PFSK-1 (cell line): Measurements from ENCODE around the gene JPT1.

ENCODE experiments used
- FOXP2 ChIP-seq: optimal IDR thresholded peaks from 2 replicates; pipeline ENCODE3; 2011; ENCODE audit warnings: borderline replicate concordance, control low read depth, inconsistent platforms; ENCODE audit not compliant: insufficient read depth; ENCODE audit errors: extremely low read length, extremely low read depth
- POLR2AphosphoS5 ChIP-seq: IDR thresholded peaks from 2 replicates; pipeline ENCODE4 v1.6.1; 2012; ENCODE audit warnings: low read depth, mild to moderate bottlenecking, control low read depth, low read length, moderate library complexity
- REST ChIP-seq, 2 experiments: IDR thresholded peaks; 2 replicates each; pipeline versions ENCODE4 v1.6.1 to v1.8.0; 2011 to 2012; ENCODE audit warnings: low read depth in 2 of 2, low read length in 2 of 2, control low read depth in 1 of 2, inconsistent platforms in 1 of 2, mild to moderate bottlenecking in 1 of 2, moderate library complexity in 1 of 2; ENCODE audit not compliant: insufficient read depth in 1 of 2
- SIN3A ChIP-seq: IDR thresholded peaks from 2 replicates; pipeline ENCODE4 v1.6.1; 2012; ENCODE audit warnings: mild to moderate bottlenecking, low read length, moderate library complexity, borderline replicate concordance; ENCODE audit not compliant: insufficient read depth
- TAF1 ChIP-seq: IDR thresholded peaks from 2 replicates; pipeline ENCODE4 v1.6.1; 2012; ENCODE audit warnings: low read length, control low read depth, borderline replicate concordance; ENCODE audit not compliant: insufficient read depth

GRCh38 chr17:75176625-75177024 is 22.3 kb upstream of the JPT1 start:
- no peak for TF ChIP-seq REST (IDR thresholded peaks at IDR 0.05; ENCODE audit: insufficient read depth in 1 of 2, low read depth in 2 of 2, low read length in 2 of 2)
- TF ChIP-seq SIN3A: no peak
- no peak for TF ChIP-seq POLR2AphosphoS5
- TF ChIP-seq TAF1: no peak
- no peak for TF ChIP-seq FOXP2
